ENCODE results near the gene MR1.

DNA sequence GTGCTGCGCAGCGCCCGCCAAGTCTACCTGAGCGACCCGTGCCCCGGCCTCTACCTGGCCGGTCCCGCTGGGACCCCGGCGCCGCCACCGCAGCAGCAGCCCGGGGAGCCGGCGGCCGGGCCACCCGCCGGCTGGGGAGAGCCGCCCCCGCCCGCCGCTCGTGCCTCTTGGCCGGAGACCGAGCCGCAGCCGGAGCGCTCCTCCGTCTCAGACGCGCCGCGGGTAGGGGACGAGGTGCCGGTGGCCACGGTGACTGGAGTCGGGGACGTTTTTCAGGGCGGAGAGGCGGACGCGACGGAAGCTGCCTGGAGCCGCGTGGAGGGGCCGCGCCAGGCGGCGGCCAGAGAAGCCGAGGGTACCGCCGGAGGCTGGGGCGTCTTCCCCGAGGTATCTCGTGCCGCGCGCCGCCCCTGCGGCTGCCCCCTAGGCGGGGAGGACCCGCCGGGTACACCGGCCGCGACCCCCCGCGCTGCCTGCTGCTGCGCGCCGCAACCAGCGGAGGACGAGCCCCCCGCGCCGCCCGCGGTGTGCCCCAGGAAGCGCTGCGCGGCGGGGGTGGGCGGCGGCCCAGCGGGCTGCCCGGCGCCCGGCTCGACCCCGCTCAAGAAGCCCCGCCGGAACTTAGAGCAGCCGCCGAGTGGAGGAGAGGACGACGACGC is 55.4 kb downstream of the MR1 start:
- no peak for TF ChIP-seq POLR2A (IDR thresholded peaks at IDR 0.05)
- TF ChIP-seq, protein P1, sequence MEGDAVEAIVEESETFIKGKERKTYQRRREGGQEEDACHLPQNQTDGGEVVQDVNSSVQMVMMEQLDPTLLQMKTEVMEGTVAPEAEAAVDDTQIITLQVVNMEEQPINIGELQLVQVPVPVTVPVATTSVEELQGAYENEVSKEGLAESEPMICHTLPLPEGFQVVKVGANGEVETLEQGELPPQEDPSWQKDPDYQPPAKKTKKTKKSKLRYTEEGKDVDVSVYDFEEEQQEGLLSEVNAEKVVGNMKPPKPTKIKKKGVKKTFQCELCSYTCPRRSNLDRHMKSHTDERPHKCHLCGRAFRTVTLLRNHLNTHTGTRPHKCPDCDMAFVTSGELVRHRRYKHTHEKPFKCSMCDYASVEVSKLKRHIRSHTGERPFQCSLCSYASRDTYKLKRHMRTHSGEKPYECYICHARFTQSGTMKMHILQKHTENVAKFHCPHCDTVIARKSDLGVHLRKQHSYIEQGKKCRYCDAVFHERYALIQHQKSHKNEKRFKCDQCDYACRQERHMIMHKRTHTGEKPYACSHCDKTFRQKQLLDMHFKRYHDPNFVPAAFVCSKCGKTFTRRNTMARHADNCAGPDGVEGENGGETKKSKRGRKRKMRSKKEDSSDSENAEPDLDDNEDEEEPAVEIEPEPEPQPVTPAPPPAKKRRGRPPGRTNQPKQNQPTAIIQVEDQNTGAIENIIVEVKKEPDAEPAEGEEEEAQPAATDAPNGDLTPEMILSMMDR (IDR thresholded peaks at IDR 0.05 in 4 of 5, conservative IDR thresholded peaks at IDR 0.05 in 1 of 5) = peak in 1 of 5 experiments; percentile 3

Data from gastrocnemius medialis (tissue), 4 donors.